Measurements from ENCODE around the gene SH3RF3. TPM values are rescaled to one million over a fixed set of nuclear protein-coding genes. Genes with fewer than 3 reads are reported as not detected.

The SH3RF3 gene
- total RNA-seq, 1 donor from 2014 or later, result 7.9 TPM

DNA sequence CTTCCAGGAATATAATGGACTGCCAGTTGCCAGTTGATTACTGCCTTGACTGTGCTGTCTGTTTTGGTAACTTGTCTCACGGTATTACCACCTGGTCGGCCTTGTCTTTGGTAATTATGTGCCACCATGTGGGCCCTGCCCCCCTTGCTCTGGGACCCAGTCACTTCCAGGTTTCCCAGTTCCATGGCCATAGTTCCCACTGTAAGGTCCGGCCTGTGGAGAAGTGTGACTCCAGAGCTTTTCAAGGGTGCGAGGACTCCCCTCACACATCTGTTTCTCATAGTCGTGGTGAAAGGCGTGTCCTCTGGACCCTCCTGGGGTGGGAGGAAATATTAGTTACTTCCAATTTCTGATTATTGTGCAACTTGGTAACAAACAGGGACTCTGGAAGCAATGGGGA, 334.2 kb downstream of the SH3RF3 start:
- Histone ChIP-seq H3K27ac (replicated peaks) (no peak overlapping the region), H3K27me3 (ENCODE audit: low read depth) (no peaks in the 10 kb centered on the region), H3K4me1 (peaks cover 17% of the 10 kb centered on the region), H3K4me3 (no peak overlapping the region), H3K9me3 (replicated peaks) (no peaks in the 10 kb centered on the region), H3K36me3 (peaks cover 5% of the 10 kb centered on the region)
- intact Hi-C loops (cut with micrococcal nuclease), result no loop called here
- no peak for DNase-seq
- TF ChIP-seq, protein P1, sequence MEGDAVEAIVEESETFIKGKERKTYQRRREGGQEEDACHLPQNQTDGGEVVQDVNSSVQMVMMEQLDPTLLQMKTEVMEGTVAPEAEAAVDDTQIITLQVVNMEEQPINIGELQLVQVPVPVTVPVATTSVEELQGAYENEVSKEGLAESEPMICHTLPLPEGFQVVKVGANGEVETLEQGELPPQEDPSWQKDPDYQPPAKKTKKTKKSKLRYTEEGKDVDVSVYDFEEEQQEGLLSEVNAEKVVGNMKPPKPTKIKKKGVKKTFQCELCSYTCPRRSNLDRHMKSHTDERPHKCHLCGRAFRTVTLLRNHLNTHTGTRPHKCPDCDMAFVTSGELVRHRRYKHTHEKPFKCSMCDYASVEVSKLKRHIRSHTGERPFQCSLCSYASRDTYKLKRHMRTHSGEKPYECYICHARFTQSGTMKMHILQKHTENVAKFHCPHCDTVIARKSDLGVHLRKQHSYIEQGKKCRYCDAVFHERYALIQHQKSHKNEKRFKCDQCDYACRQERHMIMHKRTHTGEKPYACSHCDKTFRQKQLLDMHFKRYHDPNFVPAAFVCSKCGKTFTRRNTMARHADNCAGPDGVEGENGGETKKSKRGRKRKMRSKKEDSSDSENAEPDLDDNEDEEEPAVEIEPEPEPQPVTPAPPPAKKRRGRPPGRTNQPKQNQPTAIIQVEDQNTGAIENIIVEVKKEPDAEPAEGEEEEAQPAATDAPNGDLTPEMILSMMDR (IDR thresholded peaks at IDR 0.05; ENCODE audit: borderline replicate concordance), result no peak

GRCh38 chr2:109463891-109464290, 334.9 kb downstream of the SH3RF3 start:
- Histone ChIP-seq H3K4me3 (no peak overlapping the region), H3K27ac (replicated peaks) (no peak overlapping the region), H3K27me3 (ENCODE audit: low read depth) (no peaks in the 10 kb centered on the region), H3K4me1 (peaks cover 23% of the 10 kb centered on the region), H3K9me3 (replicated peaks) (no peaks in the 10 kb centered on the region), H3K36me3 (peaks cover 5% of the 10 kb centered on the region)
- intact Hi-C loops (cut with micrococcal nuclease), result no loop called here
- no peak for DNase-seq
- TF ChIP-seq, protein P1 (IDR thresholded peaks at IDR 0.05; ENCODE audit: borderline replicate concordance), result no peak

DNA sequence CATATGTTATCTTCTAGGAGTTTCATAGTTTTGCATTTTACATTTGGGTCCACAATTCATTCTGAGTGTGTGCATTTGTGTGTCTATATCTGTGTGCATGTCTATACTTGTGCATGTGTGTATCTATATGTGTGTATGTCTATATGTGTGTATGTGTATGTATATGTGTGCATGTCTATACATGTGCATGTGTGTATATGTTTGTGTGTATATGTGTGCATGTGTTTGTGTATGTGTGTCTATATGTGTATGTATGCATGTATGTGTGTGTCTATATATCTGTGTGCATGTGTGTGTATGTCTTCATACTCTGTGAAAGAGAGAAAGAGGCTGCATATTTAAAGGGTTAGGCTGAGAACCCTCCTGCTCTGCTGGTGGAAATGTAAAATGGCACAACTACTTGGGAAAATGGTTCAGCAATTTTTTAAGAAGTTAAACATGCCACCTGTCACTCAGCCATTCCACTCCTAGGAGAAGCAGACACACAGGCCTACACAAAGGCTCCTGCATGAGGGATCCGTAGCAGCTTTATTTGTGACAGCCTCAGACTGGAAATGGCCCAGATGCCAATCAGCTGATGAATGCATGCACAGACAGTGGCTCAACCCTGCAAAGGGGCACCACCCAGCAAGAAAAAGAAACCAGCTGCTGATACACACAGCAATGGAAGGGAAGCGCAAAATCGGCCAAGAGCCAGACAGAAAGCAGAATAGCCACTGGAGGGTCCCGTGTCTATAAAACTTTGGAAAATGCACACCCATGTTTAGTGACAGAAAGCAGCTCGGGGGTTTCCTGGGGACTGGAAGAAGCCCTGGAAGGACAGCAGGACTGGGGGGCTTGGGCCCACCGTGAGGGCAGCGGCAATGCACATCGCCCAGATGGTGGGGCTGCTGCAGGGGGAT, 337.9 kb downstream of the SH3RF3 start:
- Histone ChIP-seq H3K4me3 (no peak overlapping the region), H3K9me3 (replicated peaks) (no peaks in the 10 kb centered on the region), H3K27me3 (ENCODE audit: low read depth) (no peaks in the 10 kb centered on the region), H3K36me3 (no peaks in the 10 kb centered on the region), H3K27ac (replicated peaks) (peak overlapping the region; percentile 58), H3K4me1 (peaks cover 48% of the 10 kb centered on the region)
- TF ChIP-seq, protein P1 (IDR thresholded peaks at IDR 0.05; ENCODE audit: borderline replicate concordance), result no peak
- intact Hi-C loops (cut with micrococcal nuclease), result no loop called here
- no peak for DNase-seq

DNA sequence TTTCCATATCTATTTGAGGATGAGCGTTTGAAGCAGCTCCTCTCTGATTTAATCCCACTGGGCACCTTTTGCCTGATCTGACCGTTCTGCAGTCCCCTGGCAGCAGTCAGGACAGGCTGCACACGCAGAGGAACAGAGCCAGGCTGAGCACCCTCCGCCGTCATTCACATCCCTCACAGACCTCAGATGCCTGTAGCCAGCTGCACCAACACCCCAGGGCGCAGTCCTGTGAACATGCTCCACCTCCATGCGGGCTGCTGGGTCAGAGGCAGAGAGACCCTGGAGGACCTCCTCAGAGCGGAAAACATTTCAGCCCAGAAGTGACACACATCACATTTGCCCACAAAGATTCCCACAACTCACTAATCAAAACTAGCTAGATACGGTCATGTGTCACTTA, 338.7 kb downstream of the SH3RF3 start:
- H3K4me3 ChIP-seq, result no peak overlapping the region
- peak overlapping the region; percentile 58 for H3K27ac ChIP-seq (replicated peaks)
- TF ChIP-seq, protein P1 (IDR thresholded peaks at IDR 0.05; ENCODE audit: borderline replicate concordance), result no peak
- intact Hi-C loops (cut with micrococcal nuclease), result no loop called here
- H3K27me3 ChIP-seq (ENCODE audit: low read depth), result no peaks in the 10 kb centered on the region
- no peak for DNase-seq
- no peaks in the 10 kb centered on the region for H3K9me3 ChIP-seq (replicated peaks)
- H3K36me3 ChIP-seq, result no peaks in the 10 kb centered on the region
- H3K4me1 ChIP-seq, result peaks cover 56% of the 10 kb centered on the region

DNA sequence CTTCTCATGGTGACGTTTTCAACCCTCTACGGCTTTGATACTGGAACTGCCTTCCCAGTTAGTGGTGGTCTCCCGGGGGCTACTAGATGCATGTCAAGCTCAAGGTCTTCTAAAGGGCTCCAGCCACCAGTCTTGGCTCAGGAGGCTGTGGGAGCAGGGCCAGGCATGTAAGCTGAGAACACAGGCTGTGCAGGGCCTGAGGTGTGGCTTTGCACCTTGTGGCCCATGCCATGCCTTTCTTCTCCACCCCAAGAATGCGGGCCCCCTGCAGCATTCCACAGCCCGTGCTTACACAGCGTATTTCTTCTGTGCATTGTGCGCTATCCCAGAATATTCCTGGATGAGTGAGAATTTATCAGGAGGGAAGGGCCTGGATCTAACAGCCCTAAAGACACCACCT, 339.9 kb downstream of the SH3RF3 start:
- H3K36me3 ChIP-seq, result no peaks in the 10 kb centered on the region
- no peak overlapping the region for H3K4me3 ChIP-seq
- TF ChIP-seq, protein P1 (IDR thresholded peaks at IDR 0.05; ENCODE audit: borderline replicate concordance), result no peak
- H3K9me3 ChIP-seq (replicated peaks), result no peaks in the 10 kb centered on the region
- no peak for DNase-seq
- H3K27me3 ChIP-seq (ENCODE audit: low read depth), result no peaks in the 10 kb centered on the region
- H3K4me1 ChIP-seq, result peaks cover 64% of the 10 kb centered on the region
- intact Hi-C loops (cut with micrococcal nuclease), result no loop called here
- peak overlapping the region; percentile 58 for H3K27ac ChIP-seq (replicated peaks)

Data from left ventricle myocardium inferior (tissue), 1 donor.